ENCODE measurements around the gene SLC35F3.
A peak's percentile ranks its signal among the peaks of the same experiment; 100 is the strongest.

SLC35F3 gene

DNA sequence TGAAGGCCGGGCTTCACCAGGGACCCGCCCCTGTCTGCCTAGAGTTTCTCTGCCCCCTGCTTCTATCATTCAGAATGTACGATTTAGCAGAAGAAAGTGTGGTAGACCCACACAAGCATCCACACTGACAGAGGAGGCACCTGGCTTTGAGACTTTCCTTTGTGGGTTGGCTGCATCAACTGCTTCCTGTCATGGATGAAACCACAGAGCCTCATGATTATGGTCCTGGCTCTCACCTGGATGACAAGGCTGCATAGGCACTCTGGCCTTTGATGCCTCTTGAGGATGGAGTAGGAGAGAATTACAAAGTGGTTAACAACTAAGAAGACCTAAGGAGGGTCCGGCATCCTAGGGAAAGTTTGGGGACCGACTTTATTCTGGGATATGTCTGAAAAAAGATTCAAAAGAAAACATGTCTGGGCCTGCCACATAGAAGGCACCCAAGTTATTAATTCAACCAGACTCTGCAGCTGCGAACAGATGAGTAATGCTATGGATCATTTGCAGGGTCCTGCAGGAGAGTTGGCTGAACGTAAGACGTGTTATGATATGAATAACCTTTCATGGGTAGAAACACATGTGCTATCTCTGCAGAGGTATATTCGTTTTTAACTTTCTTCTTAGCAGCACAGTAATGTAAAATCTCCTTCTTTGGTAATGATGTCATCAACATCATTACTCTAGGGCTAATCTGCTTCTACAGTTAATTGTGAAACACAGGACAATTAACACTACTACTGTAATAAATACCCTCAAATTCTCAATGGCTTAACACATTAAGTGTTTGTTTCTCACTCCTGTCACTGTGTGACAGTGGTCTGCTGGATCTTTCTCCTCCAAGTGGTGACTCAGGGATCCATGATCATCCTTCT is 136.2 kb downstream of the SLC35F3 start:
- DNase-seq (ENCODE audit: low spot score) = no peak

DNA sequence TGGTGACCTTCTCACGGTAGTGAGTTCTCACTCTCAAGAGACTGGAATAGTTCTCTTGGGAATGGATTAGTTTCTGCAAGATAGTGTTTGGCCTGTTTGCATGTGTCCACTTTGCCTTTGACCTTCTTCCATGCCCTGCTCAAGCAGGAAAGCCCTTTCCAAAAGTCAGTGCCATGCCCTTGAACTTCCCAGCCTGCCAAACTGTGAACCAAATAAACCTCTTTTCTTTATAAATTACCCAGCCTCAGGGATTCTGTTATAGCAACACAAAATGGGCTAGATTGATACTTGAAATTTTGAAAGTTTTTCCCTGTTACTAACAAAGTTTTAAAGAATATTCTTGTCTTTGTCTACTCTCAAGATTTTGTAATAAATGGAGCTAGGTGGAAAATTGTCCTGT is 139.6 kb downstream of the SLC35F3 start:
- DNase-seq (ENCODE audit: low spot score) = no peak

DNA sequence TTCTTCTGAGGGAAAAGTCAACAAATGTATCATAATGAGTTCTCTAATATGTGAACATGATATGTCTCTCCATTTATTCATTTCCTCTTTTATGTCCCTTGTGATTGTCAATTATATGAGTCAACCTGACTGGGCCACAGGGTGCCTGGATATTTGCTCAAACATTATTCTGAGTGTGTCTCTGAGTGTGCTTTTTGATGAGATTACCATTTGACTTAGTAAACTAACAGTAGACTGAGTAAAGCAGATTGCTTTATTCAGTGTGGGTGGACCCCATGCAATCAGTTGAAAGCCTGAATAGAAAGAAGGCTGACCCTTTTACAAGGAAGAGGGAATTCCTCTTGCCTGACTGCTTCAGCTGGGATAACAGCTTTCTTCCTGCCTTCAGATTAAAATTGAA is 142.6 kb downstream of the SLC35F3 start:
- no peak for DNase-seq (ENCODE audit: low spot score)

DNA sequence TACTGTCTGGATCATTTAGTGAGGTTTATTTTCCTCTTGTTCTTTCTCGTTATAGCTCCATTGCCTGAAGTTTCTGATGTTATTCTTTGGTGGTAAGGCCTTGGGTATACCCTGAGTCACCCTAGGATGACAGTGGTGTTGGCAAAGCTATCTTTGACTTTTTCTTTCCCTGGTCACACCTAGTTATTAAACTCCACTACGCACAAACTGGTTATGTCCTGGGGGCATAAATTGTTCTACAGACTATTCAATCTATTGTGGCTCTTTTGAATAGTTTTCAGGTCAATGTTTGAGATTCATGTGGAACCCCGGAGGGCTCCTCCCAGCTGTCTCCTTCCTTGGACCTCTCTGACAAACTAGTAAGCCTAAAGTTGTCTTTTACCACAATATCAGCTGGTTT is 157.7 kb downstream of the SLC35F3 start:
- no peak for DNase-seq (ENCODE audit: low spot score)

DNA sequence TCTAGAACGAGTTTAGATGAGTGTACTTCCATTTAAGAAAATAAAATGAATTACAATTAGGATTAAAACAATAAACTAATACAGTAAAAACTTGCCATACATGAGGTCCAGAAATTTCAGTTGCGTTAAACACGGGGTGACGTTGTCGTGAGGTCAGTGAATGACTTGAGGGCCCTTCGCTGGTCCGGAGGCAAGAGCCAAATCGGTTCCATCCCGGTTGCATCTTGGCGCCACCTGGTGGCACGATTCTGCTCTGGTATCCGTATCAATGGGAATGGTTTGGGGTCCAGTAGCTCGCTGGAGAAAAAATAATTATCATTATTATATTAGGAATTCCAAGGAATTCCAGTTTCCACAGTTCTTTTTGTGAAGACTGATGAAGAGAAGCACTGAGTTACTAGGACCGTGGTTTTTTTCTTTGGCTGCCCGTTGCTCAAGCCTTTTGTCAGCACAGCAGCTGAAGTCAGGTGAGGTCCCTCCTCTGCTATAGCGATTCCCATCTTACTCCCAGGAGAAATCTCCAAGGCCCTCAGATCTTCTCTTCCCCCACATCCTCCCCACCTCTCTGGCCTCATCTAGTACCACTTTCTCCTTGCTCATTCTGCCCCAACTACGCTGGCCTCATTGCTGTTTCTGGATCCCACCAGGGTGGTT is 161.4 kb downstream of the SLC35F3 start:
- DNase-seq (ENCODE audit: low spot score) = no peak

DNA sequence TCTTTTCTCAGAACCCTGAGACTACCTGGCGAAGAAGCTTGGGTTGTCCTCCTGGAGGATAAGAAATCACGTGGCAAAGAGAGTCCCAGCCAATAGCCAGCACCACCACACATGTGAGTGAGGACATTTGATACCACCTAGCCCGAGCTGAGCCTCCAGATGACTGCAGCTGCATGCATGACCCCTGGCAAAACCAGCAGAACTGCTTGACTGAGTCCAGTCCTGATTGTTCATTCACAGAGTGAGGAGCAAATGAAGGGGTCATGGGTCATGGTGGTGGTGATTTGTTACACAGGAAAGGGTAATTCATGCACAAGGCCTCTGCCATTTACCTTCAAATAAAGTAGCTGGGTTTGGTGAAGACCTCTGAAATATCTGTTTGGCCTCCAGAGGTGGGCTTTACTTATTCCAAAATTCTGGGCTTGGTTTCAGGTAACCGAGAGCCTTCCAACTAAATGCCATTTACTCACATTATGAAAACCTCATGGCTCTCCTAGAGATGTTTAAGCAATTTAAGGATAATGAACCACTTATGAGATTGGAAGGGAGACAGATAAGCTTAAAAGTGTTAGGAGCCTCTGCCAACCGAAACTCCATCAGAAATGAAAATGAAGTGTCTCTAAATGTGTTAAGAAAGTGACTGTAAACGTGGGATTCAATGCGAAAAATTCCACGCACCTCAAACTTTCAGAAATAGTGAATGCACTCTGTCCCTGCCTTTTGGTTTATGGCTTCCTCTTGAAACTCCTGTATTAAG is 163.3 kb downstream of the SLC35F3 start:
- no peak for DNase-seq (ENCODE audit: low spot score)

DNA sequence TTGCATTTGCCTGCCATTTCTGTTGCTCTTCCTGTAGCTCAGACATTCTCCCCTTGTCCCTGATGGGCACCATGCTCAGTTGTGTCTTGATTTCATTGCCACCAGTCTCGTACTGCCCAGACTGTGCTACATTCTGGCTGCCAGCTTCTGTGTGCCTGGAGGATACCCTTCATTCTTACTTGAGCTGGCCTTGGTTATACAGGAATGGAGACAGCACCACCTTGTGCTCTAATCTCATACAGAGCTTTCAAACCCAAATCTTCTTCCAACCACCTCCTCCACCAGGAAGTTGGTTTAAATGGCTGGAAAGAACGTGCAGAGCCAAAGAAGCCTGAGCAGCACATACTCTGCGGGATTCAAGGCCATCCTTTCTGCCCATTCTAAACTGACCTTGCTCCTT is 165.3 kb downstream of the SLC35F3 start:
- no peak for DNase-seq (ENCODE audit: low spot score)

DNA sequence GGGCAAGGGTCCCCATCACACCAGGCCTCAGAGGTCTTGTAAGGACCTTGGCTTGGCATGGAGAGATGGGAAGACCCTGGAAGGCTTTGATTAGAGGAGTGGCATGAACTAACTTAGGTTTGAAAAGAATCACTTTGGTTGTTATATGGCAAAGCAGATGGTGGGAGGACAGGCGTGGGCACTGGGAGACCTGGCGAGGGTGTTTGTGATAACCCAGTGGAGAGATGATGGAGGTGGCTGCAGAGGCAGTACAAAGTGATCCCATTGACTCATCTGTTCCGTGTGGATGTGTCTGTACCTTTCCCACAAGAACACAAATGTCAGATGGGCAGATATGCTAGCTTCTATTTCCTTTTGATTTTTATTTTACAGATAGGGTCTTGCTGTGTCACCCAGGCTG is 168.3 kb downstream of the SLC35F3 start:
- peak; percentile 71 for DNase-seq (ENCODE audit: low spot score)

DNA sequence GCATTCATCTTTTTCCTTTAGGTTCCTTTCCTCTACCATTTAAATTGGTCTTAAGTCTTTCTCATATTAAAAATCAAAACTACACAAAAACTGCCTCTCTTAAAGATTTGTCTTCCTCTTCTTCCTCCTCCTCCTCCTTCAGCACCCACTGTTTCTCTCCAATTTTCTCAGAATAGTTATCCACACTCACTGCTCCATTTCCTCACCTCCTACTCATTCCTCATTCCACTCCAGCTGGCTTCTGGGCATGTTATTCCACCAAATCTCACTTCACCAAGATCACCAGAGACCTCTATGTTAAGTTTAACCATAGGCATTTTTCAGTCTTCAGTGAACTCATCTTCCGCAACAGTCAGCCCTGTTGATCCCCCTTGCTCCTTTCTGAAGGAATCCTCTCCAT is 173.7 kb downstream of the SLC35F3 start:
- peak; percentile 58 for DNase-seq (ENCODE audit: low spot score)

DNA sequence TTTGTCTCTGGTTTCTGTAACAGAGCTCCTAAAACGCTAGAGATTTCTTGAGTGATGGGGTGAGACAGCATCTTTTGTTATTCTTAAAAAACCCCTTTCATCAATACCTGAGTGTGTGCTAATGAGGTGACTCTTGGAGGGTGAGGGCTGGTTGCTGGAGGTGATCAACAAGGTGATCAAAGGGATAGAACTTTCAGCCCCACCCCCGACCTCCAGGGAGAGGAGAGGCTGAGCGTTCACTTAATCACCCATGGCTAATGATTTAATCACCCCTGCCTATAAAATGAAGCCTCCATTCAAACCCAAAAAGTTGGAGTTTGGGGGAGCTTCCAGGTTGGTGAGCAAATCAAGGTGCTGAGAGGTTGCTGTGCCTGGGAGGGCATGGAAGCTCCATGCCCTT is 175.4 kb downstream of the SLC35F3 start:
- DNase-seq (ENCODE audit: low spot score) = no peak

DNA sequence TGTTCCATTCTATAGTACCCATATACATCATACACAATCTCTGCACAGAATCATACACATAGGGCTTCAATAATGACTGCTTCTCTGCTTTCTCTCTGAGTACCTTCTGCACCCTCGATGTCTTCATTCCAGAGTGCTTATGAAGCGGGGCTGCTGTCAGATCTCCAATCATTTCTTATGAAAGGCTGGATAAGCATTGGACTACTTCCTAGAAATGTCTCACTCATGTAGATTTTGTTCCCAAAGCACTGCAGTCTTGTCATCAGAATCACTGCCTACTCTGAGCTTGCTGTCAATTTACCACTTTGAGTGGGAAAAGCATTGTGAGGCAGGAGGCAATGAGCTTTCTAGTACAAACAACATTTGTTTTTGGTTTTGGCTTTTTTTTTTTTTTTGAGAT is 179.0 kb downstream of the SLC35F3 start:
- DNase-seq (ENCODE audit: low spot score) = peak; percentile 67

DNA sequence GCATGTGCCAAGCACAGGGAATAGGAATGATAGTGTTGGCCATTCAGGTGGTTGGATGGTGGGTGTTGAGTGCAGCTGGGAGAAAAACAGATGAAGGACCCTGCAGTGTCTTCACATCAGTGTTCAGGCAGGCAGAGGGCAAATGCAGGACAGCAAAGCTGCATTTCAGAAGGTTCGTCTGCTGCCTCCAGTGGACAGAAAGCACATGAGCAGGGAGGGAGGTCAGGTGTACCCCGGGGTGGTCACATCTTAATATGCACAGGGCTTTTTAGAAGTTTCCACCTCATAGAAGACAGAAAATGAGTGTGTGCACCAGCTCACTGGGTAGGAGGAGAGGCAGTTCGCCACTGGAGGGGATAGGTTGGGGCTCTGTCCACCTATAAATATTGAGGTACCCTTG is 184.9 kb downstream of the SLC35F3 start:
- no peak for DNase-seq (ENCODE audit: low spot score)

DNA sequence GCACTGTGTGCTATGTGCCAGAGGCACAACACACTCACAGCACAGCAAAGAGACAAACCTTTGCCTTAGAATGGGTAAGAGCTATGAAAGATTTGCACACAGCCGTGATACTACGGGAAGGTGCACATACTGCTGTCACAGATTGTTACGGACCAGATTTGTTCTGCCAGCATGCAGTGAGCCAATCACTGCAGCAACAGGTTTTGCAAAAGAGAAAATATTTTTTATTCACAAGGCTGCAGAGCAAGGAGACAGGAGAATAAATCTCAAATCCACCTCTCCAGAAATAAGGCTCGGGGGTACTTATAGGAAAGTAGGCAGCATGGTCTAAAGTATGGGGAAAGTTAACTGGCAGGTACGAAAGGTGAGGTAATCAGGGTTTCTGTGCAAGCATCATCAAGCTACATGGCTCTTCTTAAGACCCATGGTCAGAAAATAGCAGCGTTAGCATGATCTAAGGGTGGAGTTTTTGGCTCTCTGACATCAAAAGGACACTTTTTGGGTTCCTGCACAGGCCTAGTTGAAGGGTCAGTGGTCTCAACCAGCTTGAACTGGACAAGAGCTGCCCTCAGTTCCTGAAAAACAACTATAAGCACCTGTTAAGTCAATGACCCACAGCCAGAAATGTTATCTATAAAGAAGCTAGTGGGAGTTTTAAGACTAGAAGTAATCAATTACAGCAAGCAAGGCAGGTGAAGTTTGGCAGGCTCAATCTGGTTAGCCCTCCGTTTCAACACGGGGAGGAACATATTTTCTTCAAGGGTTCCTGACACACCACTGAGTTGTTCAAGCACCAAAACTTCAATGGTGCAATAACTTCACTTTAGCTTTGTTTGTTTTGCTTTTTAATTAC is 186.0 kb downstream of the SLC35F3 start:
- no peak for DNase-seq (ENCODE audit: low spot score)

DNA sequence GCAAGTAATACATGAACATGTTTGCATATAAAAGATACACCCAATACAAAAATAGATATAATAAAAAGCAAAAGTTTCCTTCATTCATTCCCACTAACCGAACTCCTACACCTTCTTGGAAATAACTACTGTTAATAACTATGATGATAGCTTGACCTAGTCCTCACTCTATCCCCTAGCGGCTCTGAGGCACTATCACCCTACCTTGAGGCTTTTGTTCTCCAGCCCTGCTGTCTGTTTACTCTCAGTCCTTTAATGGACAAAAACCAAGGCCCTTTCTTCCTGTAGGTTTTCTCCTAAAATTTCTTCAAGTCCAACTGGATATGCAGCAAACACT is 186.6 kb downstream of the SLC35F3 start:
- DNase-seq (ENCODE audit: low spot score) = no peak

DNA sequence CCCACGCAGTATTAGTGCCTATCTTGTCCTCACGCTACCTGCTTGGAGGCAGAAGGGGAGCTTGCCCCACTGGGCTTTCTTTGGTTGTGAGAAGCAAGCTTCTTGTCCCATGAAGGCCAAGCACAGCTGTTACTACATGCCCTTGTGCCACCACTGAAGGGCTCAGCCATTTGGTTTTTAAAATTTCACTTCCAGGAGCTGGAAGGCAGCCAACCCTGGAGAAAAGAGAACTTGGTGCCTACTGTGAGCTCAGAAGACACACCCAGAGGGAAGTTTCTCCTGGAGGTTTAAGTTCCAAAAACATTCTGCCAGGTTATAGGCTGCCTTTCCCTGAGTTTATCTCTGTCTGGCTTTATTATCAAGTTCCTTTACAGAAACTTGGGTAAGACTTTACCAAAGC is 187.4 kb downstream of the SLC35F3 start:
- DNase-seq (ENCODE audit: low spot score) = no peak

DNA sequence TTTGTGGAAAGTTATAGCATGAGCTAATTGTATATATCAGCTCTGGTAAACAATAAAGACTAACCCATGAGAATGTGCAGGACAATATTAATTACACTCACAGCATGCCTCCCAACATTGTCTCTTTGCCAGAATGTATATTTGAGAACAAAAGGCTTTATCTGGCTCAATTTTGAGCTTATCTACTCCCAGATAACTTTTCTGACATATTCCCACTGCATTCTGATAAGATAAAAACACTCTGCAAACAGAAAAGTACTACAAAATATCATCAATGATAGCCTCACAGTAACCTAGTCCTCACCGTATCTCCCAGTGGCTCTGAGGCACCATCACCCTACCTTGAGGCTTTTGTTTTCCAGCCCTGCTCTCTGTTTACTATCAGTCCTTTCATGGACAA is 188.6 kb downstream of the SLC35F3 start:
- DNase-seq (ENCODE audit: low spot score) = no peak

DNA sequence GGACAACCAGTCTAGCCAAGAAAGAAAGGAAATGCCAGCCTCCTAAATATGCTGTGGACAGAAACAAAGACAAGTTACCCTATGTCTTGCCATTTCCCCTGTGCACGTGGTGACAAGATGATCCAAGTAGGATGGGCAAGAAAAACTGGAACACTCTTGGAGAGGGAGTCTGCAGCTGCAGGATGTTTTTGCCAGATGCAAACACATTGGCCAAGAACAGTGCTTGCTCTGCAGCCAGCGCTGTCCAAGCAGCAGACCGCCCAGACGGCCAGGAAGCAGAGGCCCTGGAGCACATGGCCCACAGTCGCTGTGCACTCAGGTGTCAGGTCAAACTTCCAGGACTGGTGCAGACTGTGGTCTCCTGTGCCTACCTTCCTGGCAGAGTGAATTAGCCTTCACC is 189.3 kb downstream of the SLC35F3 start:
- DNase-seq (ENCODE audit: low spot score) = no peak

DNA sequence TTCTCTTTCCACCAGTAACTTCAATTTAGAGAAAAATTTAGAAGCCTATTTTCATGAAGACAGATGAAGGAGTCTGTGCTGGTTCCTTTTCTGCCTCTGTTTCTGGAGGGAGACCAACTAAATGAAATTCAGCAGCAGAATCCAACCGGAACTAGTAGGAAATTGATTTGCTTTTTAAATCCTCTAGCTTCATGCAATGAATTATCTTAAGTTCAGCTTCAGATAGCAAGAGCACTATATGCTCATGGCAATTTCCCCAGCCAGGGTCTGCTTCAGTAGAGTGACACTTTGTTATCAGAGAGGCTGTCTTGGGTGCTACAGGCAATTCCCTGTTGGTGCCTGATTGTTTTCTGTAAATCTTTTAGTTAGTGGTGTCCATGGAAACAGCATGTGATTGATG is 189.7 kb downstream of the SLC35F3 start:
- DNase-seq (ENCODE audit: low spot score) = no peak

DNA sequence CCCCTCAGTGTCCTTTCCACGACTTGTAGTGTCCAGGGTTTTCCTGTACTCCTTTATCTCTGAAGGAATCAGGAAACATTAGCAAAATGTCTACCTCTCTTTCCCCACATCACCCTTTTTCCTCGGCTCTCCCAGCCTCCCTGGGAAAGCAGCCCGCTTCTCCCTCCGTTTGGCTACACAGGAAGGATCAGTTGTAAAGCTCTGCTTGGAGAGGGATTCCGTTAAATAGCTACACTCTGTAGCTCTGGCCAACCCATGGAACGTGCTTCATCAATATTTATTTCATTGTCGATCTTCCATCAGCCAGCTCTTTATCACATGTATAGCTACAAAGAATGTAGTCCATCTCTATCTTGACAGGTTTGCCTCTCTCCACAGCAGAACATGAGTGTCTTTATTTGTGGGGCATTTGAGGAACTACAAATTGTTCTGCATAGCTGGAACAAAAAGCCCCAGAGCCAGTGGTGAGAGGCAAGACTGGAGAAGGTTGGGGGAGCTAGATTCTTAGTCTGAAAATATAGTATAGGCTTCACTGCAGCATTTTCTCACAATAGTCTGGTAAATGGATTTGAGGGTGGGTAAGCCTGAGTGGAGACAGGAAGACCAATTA is 191.8 kb downstream of the SLC35F3 start:
- no peak for DNase-seq (ENCODE audit: low spot score)

DNA sequence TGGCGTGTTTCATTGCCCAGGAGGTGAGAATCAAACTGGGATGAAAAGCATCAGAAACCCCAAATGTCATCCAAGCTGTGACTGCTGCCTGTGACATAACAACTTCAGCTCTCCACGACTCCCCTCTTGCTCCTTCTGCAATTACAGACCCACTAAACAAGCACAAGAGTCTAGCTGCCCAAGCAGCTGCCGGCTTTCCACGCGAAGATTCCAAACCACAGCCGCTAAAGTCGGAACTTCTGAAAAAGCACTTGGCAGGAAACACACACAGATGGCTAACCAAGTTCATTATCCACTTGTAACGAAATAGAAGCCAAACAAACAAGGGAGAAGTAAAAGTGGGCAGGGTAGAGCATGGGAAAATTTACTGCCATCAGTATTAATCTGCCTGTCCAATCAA is 198.1 kb downstream of the SLC35F3 start:
- no peak for DNase-seq (ENCODE audit: low spot score)

DNA sequence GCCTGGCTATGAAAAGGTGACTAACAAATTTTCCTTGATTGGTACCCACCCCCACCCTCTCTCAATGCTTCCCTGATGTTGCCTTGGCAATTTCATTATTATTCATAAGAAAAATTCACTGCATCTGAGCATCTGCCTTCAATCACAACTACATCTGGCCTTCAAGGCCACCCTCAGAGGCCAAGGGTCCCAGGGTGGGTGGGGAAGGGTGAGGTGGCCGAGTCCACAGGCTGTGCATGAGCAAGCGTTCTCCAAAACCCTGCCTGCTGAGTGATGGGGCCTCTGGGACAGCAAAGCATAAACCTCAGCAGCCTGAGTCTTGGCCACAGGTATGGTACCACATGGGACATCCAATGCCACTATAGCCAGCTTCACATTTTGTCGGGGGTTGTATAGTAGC is 198.7 kb downstream of the SLC35F3 start:
- DNase-seq (ENCODE audit: low spot score) = no peak

DNA sequence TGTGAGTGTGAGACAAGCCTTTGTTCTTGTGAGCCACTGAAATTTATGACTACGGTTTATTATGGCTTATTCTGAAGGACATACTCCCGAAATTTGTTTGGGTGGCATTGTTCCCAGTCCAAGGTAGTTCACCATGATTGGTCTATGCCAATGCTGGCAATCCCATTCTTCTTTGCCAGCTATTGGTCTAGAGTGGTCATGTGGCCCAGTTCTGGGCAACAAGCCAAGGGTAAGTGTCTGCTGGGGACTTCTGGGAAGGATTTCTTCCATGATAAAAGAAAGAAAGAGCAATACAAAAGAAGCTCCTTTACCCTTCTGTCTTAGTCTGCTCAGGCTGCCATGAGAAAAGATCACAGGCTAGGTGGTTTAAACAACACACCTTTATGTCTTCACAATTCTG is 201.6 kb downstream of the SLC35F3 start:
- no peak for DNase-seq (ENCODE audit: low spot score)

Measured in putamen (tissue), 1 donor.